ENCODE measurements around the gene CNKSR3. TPM values are rescaled to one million over a fixed set of nuclear protein-coding genes. Genes with fewer than 3 reads are reported as not detected.

Gene CNKSR3
- total RNA-seq, 1 donor from 2014 or later, result 9.5 TPM

DNA sequence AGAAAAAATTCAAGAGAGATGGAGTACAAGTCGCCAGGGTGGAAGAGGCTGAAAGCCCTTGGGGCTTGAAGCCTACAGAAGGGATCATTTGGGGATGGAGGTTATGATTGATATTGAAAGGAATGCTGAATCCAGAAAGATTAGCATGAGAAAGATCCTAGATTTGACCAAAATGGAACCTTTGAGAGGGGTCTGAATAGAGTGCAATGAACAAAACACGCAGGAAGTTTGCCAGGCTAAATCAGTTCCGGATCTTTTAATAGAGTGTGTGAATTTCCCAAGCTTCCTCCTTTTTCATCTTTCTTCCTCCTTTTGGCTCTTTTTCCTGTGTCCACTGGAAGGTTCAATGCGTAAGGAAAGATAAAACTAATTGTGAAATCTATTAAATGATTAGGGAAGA is 169.1 kb downstream of the CNKSR3 start:
- Histone ChIP-seq H3K4me3 (no peak overlapping the region), H3K9me3 (no peaks in the 10 kb centered on the region), H3K36me3 (no peaks in the 10 kb centered on the region), H3K27ac (no peak overlapping the region), H3K27me3 (ENCODE audit: low read depth) (no peaks in the 10 kb centered on the region), H3K4me1 (no peaks in the 10 kb centered on the region)
- intact Hi-C loops (cut with DNase I), result no loop called here
- ATAC-seq (no peak), DNase-seq (no peak)
- TF ChIP-seq, protein P1, sequence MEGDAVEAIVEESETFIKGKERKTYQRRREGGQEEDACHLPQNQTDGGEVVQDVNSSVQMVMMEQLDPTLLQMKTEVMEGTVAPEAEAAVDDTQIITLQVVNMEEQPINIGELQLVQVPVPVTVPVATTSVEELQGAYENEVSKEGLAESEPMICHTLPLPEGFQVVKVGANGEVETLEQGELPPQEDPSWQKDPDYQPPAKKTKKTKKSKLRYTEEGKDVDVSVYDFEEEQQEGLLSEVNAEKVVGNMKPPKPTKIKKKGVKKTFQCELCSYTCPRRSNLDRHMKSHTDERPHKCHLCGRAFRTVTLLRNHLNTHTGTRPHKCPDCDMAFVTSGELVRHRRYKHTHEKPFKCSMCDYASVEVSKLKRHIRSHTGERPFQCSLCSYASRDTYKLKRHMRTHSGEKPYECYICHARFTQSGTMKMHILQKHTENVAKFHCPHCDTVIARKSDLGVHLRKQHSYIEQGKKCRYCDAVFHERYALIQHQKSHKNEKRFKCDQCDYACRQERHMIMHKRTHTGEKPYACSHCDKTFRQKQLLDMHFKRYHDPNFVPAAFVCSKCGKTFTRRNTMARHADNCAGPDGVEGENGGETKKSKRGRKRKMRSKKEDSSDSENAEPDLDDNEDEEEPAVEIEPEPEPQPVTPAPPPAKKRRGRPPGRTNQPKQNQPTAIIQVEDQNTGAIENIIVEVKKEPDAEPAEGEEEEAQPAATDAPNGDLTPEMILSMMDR (IDR thresholded peaks at IDR 0.05), result no peak

Other genes with a start within 250 kb of the CNKSR3 start
- gene IPCEF1, start 153.9 kb downstream of the CNKSR3 start, total RNA-seq, result 7.9 TPM
- gene SCAF8, start 222.7 kb upstream of the CNKSR3 start, total RNA-seq, result 39.4 TPM

Measured in lower lobe of right lung (tissue), 2 donors.